HTR-8/SVneo (cell line): ENCODE results near the gene LHX2.

Experiments used
- DNase-seq: peaks from one replicate; pipeline ENCODE4 v3.0.0; 2011; ENCODE audit warnings: low spot score, mixed read lengths; ENCODE audit not compliant: insufficient read length
- FAIRE-seq: peaks from 2 replicates; lab custom pipeline; 2011; peaks lifted over from hg19 to GRCh38; lab: Jason Lieb, UNC

The LHX2 gene

DNA sequence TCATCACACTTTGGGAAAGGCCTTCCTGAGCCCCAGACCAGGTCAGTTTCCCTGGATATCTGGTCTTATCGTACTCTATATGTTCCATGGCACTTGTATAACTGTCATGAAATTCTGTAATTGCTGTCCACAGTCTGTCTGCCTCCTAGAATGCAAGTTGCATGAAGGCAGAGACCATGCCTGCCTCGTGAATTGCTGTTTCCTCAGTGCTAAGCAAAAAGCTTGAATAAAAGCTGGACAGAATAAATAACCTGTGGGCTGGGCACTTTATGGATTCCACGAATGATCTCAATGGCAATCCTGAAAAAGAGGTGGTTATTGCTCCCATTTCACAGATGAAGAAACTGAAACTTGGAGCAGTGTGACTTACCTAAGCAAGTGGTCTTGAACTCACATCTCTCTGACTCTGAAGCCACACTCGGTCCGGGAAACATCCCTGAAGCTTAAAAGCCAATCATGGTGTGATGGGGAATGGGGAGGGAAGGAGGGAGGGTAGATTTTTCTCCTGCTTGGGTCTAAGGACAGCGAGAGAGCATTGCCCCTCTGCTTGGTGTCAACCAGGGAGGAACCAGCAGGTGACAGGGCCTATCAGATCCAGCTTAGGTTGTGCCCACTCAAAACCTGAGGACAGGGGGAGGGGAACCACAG lies 13.2 kb upstream of the LHX2 start:
- FAIRE-seq (no peak), DNase-seq (no peak)

DNA sequence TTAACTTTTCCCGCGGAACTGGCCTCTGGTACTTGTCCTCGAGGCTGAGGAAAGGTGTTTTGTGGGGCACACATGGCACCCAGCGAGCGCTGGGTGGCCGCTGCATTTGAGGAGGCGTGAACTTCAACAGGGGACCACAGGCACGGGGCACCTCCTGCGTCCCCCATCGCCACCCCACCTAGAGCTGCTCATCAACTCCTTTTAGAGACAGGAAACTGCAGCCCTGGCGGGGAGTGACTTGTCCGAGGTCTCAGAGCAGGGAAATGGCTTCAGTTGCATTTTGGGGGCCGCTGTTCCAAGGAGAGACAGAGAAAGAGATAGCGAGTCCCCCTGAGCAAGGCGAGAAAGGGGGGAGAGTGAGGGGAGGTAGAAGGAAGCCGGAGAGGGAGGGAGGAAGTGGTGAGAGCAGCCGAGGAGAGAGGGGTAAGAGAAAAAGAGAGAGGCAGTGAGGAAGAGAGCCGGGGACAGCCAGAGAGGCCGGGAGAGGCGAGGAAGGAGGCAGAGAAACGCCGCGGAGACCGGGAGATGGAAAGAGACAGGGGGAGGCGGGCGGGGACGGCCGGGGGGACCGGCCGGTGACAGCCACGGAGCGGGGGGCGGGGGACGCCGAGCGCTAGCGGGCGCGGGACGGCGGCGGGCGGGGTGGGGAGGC lies 12.5 kb upstream of the LHX2 start:
- FAIRE-seq = no peak

DNA sequence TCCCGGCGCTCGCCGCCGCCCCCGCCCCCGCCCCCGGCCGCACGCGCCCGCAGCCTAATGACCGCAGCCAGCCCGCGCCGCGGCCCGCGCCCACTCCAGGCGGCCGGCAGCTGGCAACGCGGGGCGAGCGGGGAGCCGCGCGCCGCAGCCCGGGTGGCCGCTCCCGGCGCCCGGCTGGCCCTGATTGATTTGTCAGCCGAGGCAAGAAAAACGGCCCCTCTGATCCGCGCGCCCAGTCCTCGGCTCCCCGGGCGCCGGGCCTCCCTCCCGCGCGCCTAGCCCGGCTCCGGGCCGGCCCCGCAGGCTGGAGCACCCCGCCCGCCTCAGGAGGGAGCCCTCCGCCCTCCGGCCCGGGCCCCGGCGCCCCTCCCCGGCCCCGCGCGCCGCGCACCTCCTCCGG lies 11.9 kb upstream of the LHX2 start:
- DNase-seq (no peak), FAIRE-seq (no peak)

More for the DNA sequence above, 12.5 kb upstream of the LHX2 start:
- DNase-seq = no peak

DNA sequence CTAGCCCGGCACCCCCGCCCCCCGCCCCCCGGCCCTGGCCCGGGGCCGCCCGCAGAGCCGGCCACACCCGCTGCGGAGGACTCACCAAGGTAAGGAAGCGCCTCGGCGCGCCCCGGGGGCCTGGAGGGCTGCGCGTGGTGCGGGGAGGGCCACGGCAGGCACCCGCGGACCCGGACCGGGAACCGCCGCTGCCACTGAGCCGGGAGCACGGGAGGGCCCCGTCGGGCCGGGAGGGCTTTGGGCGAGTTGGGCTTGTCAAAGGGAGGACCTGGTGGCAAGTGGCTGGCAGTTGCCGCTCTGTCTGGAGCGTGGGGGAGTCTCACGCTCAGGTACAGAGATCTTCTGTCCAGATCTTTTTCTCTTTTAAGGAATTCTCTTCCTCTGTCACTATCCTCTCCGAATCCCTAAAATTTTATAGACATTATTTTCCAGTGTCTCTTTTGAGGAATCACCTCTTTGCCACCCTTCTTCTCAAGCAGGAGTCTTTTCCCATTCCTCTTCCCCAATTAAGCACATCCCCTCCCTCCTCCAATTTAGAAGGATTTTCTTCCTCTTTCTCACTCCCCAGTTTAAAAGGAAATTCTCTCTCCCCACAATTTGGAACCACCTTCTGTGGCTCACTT lies 11.3 kb upstream of the LHX2 start:
- no peak for FAIRE-seq

DNA sequence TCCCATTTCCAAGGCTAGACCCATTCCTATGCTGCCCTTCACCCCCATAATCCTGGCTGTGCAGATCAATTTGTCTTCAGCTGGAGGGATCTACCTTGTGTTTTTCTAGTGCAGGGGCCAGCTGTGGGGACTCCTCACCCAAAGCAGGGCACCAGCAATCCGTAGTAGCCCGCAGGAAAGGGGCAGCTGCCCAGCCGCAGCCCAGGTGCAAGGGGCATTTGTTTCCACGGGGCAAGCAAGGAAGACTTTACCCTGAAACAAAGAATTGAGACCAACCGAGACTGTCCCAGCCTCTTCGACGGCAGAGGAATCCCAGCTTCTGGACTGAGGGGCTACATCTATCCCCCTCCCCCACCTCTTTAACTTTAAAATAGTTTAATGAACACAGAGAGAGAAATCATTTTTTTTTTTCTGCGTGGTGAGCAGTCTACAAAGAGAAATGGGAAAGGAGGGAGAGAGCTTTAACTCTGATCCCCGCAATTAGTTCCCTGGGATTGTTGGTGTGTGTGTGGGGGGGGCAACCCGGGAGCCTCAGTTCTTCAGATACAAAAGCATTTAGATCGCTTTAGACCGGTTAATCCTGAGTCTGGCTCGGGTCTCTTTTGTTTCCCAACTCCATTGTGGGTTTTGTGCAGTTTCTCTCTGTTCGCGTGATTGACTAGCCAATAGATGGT lies 10.6 kb upstream of the LHX2 start:
- FAIRE-seq = no peak
- DNase-seq = no peak

More for the DNA sequence above, 11.3 kb upstream of the LHX2 start:
- no peak for DNase-seq

DNA sequence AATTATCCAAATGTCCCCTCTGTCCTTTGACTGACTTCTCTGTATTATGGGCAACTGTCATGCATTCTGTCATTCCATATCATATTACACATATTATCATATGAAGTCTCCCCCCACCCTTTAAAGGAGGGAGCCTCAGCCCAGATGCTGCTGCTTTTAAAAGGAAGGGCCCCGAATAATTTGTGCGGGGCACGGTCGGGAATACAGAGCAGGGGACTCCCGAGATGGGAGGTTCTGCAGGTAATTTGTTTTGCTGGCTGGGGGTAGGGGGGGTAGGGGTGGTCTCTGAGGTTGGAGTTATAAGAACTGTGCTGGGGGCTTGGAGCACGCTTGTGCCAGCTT lies 10.1 kb upstream of the LHX2 start:
- DNase-seq (no peak), FAIRE-seq (no peak)

DNA sequence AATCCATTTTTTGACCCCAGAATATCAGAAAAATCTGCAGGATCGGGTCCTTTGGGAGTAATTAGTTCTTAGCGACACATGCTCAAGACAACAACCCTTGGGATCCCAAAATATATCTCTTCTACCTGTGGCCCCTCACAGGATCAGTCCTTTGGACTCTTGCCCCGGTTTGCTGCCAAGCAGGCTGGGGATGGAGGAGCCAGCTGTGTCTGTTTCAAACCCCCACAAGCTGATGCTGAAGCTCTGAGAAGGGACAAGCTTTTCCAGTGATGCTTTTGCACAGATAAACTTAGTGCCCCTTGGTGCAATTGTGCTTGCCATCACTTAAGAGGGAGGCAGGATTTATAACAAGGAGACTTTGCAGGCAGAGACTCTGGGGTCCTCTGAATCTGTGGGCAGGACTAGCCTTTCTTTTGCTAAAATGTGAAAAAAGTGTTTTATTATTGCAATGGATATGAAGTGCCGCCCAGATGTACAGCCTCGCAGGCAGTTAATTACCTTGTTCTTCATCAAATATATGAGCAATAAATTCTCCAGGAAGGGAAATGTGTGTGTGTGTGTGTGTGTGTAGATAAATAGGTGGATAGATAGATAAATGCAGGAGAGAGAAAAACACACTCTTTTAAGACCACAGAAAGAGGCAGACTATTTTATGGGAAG lies 9.6 kb upstream of the LHX2 start:
- FAIRE-seq (no peak), DNase-seq (no peak)

DNA sequence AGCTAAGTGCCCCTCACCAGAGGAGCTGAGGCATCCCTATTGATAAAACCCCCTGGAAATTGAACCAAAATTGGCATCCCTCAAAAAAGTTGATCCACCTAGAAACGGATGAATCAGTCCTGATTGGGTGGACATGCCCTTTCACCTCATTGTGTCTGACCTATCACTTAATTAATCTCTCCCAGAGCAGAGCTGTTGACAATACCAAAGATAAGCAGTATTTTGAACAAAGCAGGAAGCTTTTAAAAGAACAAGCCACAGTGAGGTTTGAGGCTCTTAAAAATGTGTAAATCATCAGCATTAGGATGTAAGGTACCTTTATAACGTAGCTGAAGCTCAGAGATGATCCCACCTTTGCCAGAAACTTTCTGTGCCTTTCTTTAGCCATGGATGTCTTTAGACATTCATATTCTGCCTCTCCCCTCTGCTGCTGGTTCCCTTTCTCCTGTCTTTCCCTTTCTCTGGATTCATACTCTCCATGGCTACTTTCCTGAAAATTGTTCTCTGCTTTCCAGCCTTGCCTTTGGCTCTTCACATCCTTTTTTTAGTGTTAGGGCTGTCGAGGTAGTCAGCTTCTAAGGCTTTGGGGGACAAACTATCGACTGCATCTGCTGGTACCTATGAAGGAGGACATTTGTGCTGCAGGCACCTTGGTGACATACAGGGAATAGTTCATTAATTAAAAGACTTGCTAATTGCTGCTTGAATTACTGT lies 7.8 kb upstream of the LHX2 start:
- FAIRE-seq (no peak), DNase-seq (no peak)

DNA sequence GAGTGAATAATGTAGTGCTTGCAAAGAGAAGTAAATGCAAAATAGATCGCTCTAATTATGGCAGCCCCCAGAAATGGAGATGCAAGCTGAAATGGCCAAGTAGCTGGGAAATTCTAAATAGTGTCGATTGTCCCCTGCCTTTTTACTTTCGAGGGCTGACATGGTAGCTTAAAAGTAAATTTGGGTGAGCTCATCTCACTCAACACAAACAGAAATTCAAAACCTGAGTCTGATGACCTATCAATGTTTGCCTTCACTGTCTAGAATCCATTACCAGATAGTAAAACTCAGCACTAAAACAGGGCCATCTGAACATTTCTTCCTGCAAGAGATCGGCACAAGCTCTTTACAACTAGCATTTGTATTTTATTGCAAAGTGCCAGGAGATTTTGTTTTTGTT lies 7.0 kb upstream of the LHX2 start:
- FAIRE-seq (no peak), DNase-seq (no peak)

DNA sequence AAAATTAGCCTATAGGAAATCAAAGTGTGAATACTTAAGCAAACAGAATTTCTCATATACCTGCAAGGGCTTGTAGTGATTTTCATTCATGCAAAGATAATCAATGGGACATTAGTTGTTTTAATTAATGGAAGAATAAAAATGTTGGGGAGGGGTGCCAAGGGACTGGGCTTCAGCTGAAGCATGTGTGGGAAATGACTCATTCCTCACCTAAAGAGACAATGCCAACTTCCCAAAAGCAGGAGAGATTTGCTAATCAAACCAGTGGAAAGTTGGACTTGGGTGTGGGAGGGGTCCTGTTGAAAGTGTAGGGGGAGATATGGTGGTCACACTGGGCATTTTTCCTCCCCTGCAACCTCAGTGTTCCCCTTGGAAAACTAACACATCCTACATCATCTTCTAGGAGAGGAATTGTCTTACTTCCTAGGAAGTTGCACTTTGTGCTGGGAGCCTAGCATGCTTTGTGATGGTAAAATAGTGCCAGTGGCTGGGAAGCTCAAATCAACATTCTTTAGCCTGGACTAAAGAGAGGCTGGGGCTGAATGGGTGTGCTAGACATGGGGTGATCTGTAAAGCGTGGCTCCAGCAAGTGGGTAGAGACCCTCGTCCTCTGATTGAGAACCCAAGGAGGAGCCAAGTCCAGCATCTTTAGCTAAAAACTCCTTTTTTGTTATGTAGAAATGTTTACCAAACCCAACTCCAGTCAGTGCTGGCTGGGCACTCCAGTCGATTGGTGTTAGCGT lies 6.4 kb upstream of the LHX2 start:
- FAIRE-seq = no peak
- DNase-seq = no peak

DNA sequence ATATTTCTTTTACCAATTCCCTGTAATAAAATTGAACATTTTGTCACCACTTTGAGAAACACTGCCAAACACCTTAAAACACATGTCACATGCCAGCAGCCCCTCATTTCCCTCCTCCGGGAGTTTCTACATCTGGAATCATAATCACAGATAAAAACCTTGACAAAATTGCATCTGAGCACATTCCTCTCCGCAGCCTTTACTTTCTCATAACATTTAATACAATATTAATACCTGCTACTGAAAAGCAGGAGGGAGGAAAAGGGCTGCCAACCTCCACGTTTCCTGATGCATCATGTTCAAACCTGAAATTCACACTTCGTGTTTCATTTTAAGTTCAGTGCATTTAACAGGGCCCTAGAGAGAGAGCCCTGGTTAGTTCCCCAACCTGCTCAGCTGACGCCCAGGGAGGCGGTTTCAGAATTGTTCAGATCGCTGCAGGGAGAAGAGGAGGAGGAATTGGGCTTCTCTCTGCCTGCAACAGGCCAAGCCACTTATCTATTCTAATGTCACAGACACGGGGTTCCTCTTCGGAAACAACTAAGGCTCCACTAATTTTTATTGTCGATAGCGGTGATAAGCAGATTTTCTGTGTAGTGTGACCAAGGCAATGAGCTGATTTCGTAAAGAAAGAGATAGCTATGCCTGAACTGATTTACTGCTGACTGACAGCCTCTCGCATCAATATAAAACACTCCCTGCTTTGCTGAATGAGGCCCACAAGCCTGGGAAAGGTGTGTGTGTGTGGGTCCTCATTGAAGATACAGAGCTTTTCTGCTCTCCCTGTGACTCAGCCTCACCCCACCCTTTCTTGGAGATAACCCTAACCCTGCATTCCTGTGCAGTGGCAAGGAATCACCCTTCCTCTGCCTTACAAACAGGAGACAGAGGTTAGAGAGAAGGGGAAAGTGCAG lies 4.9 kb upstream of the LHX2 start:
- DNase-seq = no peak
- no peak for FAIRE-seq

DNA sequence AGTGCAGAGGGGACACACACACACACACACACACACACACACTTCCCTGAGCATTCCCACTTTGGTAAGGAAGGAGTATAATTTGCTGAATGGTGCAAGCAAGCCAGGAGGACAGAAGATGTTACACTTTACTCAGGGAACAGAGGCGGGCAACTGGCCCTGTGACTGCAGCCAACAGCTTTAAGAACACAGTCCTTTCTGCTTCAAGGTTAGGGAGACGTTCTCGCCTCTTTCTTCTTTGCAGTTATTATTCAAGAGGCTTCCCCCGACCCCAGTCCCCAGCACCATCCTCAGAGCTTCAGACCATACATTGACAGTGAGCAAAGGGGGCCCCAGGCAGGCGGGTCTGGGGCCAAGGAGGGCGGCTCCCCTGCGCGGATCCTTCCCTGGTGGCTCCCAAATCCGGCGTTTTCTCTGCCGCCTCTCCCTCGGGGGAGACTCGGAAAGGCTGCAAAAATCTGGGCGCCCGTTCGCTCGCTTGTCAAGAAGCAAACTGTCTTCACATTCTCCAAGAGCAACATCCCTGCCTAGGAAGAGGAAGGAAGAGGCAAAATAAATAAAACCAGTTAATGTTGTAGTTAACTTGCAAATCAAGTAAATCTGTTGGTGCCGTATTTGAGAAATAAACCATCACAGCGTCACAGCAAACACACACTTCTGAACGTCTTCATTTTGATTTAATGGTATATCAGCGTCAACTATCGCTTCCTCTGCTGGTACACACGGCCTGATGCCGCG lies 3.8 kb upstream of the LHX2 start:
- no peak for DNase-seq
- FAIRE-seq = no peak

DNA sequence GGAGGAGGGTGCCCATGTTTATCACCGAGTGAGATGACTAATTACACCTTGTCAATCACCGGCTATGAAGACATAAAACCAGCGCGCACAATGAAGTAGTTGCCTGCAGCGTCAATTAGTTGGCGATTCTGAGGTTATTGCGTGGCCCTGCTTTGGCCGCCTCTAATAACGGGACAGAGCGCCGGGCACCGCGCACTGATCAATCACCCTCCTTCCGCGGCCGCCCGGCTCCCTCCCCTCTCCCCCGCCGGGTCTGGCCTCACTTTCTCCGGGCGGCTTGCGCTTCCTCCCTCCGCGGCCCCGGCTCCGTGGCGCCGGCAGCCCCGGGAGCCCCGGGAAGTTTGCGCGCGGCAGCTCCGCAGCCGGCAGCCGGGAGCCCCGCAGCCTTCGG lies 3.3 kb upstream of the LHX2 start:
- DNase-seq (no peak), FAIRE-seq (no peak)

DNA sequence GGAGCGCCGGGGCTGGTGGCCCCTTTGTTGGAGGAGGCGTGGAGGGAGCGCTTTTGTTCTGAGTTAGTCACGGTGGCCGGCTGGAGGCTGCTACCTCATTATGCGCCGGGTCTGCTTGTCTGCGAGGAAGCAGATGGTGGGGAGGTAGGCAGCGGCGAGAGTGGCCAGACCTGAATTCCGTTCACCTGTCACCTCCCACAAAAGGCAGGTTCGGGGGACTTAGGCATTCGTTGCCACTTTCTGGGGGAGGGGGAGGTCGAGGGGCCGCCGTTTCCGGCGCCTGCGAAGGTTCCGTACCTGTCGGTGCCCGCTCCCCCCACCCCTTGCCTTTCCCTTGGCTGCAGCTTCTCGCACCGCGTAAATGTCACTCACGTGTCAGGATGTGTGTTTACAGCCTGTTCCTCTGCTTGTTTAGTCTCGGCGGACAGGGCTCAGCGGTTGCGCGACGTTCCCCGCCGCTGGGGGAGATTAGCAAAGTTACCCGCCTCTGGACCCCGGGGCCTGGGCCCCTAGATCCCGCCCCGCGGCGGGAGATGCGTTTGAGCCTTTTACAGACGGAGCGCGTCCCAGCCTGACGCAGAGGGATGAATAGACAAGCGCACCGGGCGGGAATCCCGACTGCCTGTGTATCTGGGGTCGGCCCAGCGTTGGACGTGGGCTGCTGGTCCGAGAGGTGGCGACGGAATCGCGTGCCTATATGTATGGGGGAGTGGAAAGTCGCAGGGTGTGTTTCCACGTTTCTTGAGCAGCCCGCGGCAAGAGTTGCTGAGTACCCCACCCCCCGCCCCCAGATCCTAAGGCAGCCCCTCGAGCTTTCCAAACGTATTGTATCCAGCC lies 2.7 kb upstream of the LHX2 start:
- DNase-seq (no peak), FAIRE-seq (no peak)

DNA sequence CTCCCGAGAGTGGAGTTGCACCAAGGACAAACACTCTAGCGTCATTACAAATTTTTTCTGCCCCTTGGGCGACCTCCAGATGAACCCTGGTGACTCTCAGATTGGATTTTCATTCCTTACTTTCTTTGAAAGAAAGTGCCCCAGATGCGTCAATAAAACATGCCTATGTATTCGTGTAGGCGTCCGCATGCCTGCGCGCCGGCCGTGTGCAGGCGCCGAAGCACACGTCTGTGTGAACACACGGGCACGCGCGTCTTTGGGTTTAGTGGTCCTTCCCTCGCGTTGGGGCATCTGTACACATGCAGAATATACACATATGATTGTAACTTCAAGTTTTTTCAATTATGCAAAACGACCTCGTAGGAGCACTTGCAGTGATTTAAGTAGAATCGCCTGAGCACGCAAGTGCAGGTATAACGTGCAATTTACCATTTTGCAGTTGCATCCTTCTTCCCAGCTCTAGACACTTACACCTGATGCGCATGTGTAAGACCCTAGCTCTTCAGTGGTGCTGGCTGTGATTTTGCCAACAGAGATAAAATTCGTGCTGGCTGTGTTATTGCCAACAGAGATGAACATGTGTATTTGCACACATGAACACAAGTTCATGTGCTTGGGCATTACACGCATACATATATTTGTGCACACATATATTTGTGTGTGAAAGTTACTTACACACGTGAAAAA lies 1.9 kb upstream of the LHX2 start:
- DNase-seq (no peak), FAIRE-seq (peak; percentile 4)

DNA sequence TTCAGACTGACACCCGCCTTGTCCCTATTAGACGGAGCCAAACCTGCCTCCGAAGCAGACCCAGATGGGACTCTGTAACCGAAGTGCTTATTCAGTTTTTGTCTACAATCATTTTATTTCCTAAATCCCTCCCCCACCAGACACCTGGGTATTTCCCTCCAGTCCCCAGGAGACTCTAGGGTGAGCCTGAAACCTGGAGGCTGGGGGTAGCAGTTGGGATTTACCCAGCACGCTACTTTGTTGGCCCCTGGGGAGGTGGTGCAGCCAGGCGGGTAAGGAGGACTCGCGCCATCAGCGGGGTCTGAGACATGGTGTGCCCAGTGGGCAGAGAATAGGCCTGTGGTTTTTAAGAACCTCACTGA lies 1.3 kb upstream of the LHX2 start:
- FAIRE-seq (no peak), DNase-seq (no peak)
